LoVo (cell line): Measurements from ENCODE around the gene LARGE1.

ENCODE experiments used
- DNase-seq: peaks from one replicate; pipeline ENCODE4 v3.0.0-alpha.2; 2016; ENCODE audit warnings: low spot score

The LARGE1 gene

GRCh38 chr22:33563220-33563964 lies 356.9 kb downstream of the LARGE1 start:
- DNase-seq = no peak

- DNase-seq = no peak
Measured at GRCh38 chr22:33562501-33562900, 357.8 kb downstream of the LARGE1 start.

- no peak for DNase-seq
Measured at GRCh38 chr22:33561149-33561807, 359.0 kb downstream of the LARGE1 start.

GRCh38 chr22:33557836-33558235 lies 362.4 kb downstream of the LARGE1 start:
- DNase-seq = no peak

- no peak for DNase-seq
Measured at GRCh38 chr22:33555814-33556522, 364.3 kb downstream of the LARGE1 start.

GRCh38 chr22:33553493-33553892 lies 366.8 kb downstream of the LARGE1 start:
- DNase-seq = no peak

GRCh38 chr22:33544707-33545106 lies 375.6 kb downstream of the LARGE1 start:
- no peak for DNase-seq

DNA sequence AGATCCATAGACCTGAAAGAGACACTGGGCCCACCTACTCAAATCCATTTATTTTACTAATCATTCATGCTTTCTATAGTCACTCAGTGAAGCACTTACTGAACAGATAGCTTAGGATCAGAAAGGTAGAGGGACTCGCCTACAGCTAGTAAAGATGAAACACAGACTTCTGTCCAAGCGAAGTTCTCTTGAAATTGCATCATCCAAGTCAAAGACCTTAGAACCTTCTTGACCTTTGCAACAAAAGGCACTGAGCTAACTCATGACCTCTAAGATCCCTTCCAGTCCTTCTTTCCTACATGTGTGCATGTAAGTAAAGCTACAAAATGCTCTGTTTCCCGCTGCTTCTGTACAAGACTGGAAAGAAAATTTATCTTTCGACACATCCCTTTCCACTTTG lies 377.6 kb downstream of the LARGE1 start:
- DNase-seq = no peak

GRCh38 chr22:33542153-33542552 lies 378.1 kb downstream of the LARGE1 start:
- DNase-seq = no peak

DNA sequence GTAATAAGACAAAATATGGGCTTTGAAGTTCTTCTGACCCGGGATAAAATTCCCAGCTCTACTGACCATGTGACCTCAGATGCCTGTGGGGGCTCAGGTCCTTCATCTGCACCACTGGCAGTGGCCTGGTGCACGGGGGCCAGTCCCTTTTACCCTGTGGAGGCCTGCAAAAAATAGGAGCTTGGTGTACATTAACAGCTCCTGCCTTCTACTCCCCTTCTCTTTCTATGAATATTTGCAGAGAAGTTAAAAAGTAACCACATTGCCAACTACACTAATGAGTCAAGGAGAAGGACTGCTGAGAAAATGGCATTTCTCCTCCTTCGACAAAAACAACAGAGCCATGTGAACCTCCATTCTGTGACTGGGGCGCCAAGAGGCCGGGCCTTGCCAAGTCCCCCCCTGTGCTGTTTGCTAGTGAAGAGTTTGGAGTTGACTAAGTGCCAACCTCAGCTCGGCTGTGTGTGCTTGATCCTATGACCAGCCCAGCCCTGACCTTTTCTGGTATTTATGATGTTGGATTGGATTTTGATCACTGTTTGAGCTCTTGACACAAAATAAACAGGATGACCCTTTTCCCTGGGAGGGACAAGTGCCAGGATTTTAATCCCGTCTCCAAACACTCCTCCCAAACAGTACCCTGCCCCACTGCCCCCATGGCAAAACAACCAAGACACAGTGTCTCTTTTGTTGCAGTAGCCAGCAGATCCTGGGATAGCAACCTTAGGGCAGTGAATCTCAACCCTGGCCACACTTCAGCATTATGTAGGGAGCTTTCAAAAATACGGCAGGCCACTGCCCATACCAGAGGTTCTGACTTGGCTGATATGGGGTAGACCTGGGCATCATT lies 380.1 kb downstream of the LARGE1 start:
- DNase-seq = peak; percentile 84

DNA sequence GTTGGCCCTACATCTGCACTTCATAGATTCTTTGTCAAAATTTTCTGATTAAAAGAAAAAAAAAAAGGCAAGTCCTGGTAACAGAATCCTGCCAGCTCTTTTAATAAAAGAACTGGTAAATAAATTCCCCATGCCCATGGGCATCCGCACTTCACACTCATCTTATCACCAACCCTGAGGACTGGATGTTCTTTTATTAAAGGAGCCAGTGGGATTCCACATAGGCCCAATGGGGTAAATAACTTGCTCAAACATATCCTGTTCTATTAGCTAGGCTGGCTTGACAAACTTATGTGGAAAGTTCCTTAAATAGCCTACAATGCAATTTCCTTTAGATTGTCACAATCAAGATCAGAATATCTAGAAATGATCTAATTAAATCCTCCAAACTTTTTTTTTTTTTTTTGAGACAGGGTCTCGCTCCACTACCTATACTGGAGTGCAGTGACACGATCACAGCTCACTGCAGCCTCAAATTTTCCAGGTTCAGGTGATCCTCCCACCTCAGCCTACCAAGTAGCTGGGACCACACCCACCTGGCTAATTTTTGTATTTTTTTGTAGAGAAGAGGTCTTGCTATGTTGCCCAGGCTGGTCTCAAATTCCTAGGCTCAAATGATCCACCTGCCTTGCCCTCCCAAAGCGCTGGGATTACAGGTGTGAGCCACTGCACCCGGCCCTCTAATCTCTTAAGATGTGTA lies 380.9 kb downstream of the LARGE1 start:
- DNase-seq = no peak

DNA sequence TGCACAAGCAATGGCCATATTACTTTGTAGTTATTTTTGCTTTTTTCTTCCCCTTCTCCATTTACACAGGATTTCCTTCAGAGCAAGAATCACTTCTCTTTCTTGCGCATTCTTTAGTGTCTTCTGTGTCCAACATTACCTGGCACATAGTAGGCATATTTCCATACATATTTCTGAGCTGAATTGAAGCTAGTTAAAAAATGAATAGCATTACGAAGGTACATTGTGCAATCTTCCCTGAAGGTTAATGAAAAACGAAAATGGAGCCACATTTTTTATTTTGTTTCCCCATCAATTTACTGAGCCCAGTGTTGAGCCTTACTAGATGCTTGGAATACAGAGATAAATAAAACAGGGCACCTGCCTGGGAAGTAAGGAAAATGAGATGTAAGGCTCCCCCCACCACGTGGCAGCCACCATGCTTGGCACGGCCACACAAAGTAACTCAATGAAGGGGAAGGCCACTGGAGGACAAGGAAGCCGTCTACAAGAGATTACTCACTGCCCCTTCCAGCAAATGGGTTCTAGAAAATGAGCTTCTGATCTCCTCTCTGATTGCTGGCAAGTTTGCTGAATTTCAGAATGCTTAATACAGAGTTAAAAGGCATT lies 381.9 kb downstream of the LARGE1 start:
- DNase-seq = no peak

DNA sequence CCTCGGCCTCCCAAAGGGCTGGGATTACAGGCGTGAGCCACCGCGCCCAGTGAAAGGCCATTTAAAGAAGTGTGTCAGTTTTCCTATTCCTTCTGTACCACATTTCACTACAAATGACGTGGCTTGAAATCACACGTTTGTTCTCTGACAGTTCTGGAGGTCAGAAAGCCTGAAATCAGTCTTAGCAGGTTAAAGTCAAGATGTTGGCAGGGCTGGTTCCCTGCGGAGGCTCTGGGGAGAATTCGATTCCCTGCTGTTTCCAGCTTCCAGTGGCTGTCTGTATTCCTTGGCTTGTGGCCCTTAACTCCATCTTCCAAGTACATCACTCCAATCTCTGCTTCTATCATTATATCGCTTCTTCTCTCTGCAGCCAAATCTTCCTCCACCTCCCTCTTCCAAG lies 383.2 kb downstream of the LARGE1 start:
- no peak for DNase-seq

GRCh38 chr22:33535937-33536875 lies 384.1 kb downstream of the LARGE1 start:
- no peak for DNase-seq

- DNase-seq = no peak
Measured at GRCh38 chr22:33529424-33530113, 390.7 kb downstream of the LARGE1 start.

- no peak for DNase-seq
Measured at GRCh38 chr22:33528183-33528582, 392.1 kb downstream of the LARGE1 start.

- DNase-seq = no peak
Measured at GRCh38 chr22:33526434-33527107, 393.7 kb downstream of the LARGE1 start.

DNA sequence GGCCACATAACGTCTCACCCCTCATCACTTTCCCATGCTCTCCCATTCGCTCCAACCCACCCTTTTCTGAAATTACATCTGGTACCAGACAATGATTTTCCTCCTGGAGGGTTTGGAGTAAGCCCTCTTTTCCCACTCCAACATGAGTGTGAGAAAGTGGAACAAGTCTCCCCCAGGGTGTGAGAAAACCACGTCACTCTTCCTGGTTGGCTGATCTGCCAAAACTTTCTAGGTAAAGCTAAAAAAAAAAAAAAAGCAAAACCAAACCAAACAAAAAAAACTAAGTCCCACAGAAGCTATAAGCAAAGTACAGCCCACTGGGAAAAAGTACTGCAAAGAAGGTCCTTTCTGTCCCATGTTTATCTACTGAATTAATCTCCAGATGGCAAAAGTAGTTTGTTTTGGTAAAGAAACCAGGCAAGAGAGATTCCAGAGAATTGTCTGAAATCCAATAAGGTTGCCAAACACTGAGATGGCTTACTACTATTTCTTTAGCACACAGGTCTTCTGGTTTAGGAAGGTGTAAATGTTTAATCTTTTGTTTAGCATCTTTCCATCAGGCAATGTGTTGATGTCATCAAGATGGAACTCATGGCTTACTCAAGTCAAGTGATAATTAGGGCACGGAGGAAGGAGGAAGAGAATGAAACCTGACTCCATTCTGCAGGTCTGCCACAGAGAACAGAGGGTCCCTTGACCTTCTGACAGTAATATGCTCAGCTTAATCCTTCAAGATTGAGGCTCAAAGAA lies 395.6 kb downstream of the LARGE1 start:
- DNase-seq = no peak
